ENCODE results near the gene CDC42BPA. TPM values are rescaled to one million over a fixed set of nuclear protein-coding genes. Genes with fewer than 3 reads are reported as not detected.

The CDC42BPA gene
- total and polyA plus RNA-seq, 7 experiments from 2014 or later, result 0.05 to 2.0 (median 1.2) TPM; not detected in 1

DNA sequence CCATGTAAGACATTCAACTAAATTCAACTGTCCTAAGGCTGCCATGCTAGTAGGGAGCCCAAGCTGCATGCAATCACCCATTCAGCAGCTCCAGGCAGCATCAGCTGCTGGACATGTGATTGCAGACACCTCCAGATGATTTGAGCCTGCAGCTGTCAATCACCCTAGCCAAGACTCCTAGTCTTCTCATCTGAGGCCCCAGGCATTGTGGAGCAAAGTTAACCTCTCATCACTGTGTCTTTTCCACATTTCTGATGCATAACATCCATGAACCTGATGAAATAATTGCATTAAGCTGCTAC is 5.6 kb upstream of the CDC42BPA start:
- ChIA-PET CTCF (no interaction called here), POLR2A (no interaction called here)
- H3K4me3 ChIP-seq (ENCODE audit: low read length), result no peak overlapping the region
- H3K4me1 Mint-ChIP-seq, result peaks cover 0 to 8% (median 0%) of the 10 kb centered on the region in 7 donors
- no peaks in the 10 kb centered on the region for H3K36me3 ChIP-seq (ENCODE audit: control insufficient read depth in 2 of 3, insufficient read depth in 3 of 3, low read length in 3 of 3)
- ATAC-seq (no peak), DNase-seq (no peak)
- no peak overlapping the region for H3K27ac ChIP-seq (ENCODE audit: low read depth, low read length)
- H3K27me3 ChIP-seq (ENCODE audit: control insufficient read depth in 2 of 2, insufficient read depth in 2 of 2, low read length in 2 of 2), result no peaks in the 10 kb centered on the region
- no peak overlapping the region for H3K27ac Mint-ChIP-seq
- no peaks in the 10 kb centered on the region for H3K9me3 ChIP-seq (ENCODE audit: control insufficient read depth in 2 of 3, low read length in 3 of 3)
- intact Hi-C loops (cut with micrococcal nuclease), result no loop called here
- no peaks in the 10 kb centered on the region for H3K4me1 ChIP-seq (ENCODE audit: control insufficient read depth in 2 of 2, insufficient read depth in 2 of 2, low read length in 2 of 2)
- peaks cover 0 to 10% (median 0%) of the 10 kb centered on the region in 5 donors for H3K36me3 Mint-ChIP-seq
- H3K27me3 Mint-ChIP-seq, result peaks cover 31 to 49% (median 46%) of the 10 kb centered on the region in 5 donors
- H3K9me3 Mint-ChIP-seq, result peaks cover 0 to 13% (median 6%) of the 10 kb centered on the region in 11 donors
- no peak overlapping the region for H3K4me3 Mint-ChIP-seq

DNA sequence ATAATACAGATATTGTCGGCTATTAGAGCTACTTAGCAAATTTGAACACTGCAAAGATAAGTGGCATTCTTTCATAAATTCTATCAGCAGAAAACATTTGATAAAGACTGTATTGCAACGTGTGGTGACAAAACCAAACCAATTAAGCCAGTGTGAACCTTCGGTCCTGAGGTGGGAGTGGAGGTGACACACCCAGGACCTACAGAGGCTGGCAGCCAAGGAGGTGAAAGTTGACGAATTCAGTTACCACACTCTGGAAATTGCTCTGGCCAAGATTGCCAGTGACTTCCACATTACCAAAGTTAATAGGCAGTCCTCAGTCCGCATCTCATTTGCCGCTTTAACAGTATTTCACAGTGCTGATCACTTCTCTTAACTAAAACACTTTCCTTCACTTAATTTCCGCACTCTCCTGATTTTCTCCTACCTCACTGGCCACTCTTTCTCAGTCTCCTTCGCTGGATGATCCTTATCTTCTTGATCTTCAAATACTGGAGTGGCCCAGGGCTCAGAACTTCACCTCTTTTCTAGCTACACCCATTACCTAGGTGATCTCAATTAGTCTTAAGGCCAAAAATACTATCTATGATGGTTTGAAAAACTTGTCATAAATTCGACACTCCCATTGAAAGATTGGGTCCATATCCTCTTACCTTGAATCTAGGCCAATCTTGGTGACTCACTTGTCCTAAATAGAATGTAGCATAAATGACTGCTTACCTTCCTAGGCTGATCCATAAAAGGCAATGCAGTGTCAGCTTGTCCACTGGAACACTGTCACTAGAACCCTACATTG is 5.1 kb upstream of the CDC42BPA start:
- no peak overlapping the region for H3K27ac Mint-ChIP-seq
- Histone ChIP-seq H3K4me1 (ENCODE audit: control insufficient read depth in 2 of 2, insufficient read depth in 2 of 2, low read length in 2 of 2) (no peaks in the 10 kb centered on the region), H3K36me3 (ENCODE audit: control insufficient read depth in 2 of 3, insufficient read depth in 3 of 3, low read length in 3 of 3) (no peaks in the 10 kb centered on the region), H3K27me3 (ENCODE audit: control insufficient read depth in 2 of 2, insufficient read depth in 2 of 2, low read length in 2 of 2) (no peaks in the 10 kb centered on the region), H3K27ac (ENCODE audit: low read depth, low read length) (no peak overlapping the region), H3K9me3 (ENCODE audit: control insufficient read depth in 2 of 3, low read length in 3 of 3) (no peaks in the 10 kb centered on the region), H3K4me3 (ENCODE audit: low read length) (no peak overlapping the region)
- H3K9me3 Mint-ChIP-seq, result peaks cover 0 to 13% (median 6%) of the 10 kb centered on the region in 11 donors
- intact Hi-C loops (cut with micrococcal nuclease), result no loop called here
- DNase-seq (no peak), ATAC-seq (no peak)
- ChIA-PET POLR2A (no interaction called here), CTCF (no interaction called here)
- H3K36me3 Mint-ChIP-seq, result peaks cover 0 to 10% (median 0%) of the 10 kb centered on the region in 5 donors
- H3K4me1 Mint-ChIP-seq, result peaks cover 0 to 9% (median 0%) of the 10 kb centered on the region in 7 donors
- H3K27me3 Mint-ChIP-seq, result peaks cover 33 to 50% (median 48%) of the 10 kb centered on the region in 5 donors
- H3K4me3 Mint-ChIP-seq, result no peak overlapping the region

DNA sequence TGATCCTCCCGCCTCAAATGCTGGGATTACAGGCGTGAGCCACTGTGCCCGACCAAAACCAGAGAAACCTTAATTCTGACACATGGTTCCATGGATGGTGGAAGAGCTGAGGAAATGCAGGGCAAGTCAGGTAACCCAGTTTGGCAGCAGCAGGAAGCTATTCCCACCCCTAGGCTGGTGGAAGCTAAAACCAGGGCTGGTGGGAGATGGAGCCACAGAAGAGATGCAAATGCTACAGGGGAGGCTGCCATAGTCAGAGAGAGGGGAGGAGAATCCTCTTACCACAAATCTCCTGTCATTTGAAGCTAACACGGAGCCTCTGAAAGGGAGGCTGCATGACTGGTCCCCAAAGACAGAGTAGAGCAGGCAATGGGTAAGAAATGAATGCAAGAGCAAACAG is 4.1 kb upstream of the CDC42BPA start:
- H3K27me3 Mint-ChIP-seq, result peaks cover 35 to 55% (median 50%) of the 10 kb centered on the region in 5 donors

DNA sequence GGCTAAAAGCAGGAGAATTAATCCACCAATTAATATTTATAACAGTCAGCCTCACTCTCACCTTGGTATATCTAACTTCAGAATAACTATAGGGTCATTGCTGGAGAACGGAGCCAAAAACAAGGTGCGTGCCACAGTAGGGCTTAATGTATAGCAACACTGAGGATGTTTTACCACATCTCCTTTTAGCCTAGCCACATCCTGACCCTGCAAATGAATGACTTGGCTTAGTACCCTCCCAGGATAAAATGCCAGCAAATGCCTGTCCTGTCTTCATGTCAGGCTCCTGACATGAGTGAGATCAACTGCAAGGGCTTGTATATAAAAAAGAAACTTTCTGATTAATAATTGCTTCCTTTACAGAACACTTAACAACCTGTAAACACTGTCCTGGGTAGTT is 2.7 kb upstream of the CDC42BPA start:
- Mint-ChIP-seq H3K27me3 (peaks cover 48 to 67% (median 64%) of the 10 kb centered on the region in 5 donors), H3K4me1 (peaks cover 5 to 12% (median 8%) of the 10 kb centered on the region in 7 donors), H3K9me3 (peaks cover 0 to 20% (median 6%) of the 10 kb centered on the region in 11 donors), H3K27ac (no peak overlapping the region), H3K36me3 (peaks cover 0 to 10% (median 0%) of the 10 kb centered on the region in 5 donors), H3K4me3 (no peak overlapping the region)
- H3K4me3 ChIP-seq (ENCODE audit: low read length), result no peak overlapping the region
- H3K9me3 ChIP-seq (ENCODE audit: control insufficient read depth in 2 of 3, low read length in 3 of 3), result no peaks in the 10 kb centered on the region
- peaks cover 0 to 4% of the 10 kb centered on the region in 2 donors for H3K4me1 ChIP-seq (ENCODE audit: control insufficient read depth in 2 of 2, insufficient read depth in 2 of 2, low read length in 2 of 2)
- no peaks in the 10 kb centered on the region for H3K36me3 ChIP-seq (ENCODE audit: control insufficient read depth in 2 of 3, insufficient read depth in 3 of 3, low read length in 3 of 3)
- POLR2A ChIA-PET, result no interaction called here
- DNase-seq, result no peak
- CTCF ChIA-PET, result no interaction called here
- intact Hi-C loops (cut with micrococcal nuclease), result no loop called here
- H3K27ac ChIP-seq (ENCODE audit: low read depth, low read length), result no peak overlapping the region
- H3K27me3 ChIP-seq (ENCODE audit: control insufficient read depth in 2 of 2, insufficient read depth in 2 of 2, low read length in 2 of 2), result peaks cover 3 to 5% of the 10 kb centered on the region in 2 donors
- no peak for ATAC-seq

More for the DNA sequence above, 4.1 kb upstream of the CDC42BPA start:
- H3K9me3 ChIP-seq (ENCODE audit: control insufficient read depth in 2 of 3, low read length in 3 of 3), result no peaks in the 10 kb centered on the region
- Mint-ChIP-seq H3K4me1 (peaks cover 3 to 11% (median 3%) of the 10 kb centered on the region in 7 donors), H3K4me3 (no peak overlapping the region), H3K9me3 (peaks cover 0 to 13% (median 6%) of the 10 kb centered on the region in 11 donors), H3K27ac (no peak overlapping the region), H3K36me3 (peaks cover 0 to 10% (median 0%) of the 10 kb centered on the region in 5 donors)
- H3K27ac ChIP-seq (ENCODE audit: low read depth, low read length), result no peak overlapping the region
- H3K36me3 ChIP-seq (ENCODE audit: control insufficient read depth in 2 of 3, insufficient read depth in 3 of 3, low read length in 3 of 3), result no peaks in the 10 kb centered on the region
- H3K27me3 ChIP-seq (ENCODE audit: control insufficient read depth in 2 of 2, insufficient read depth in 2 of 2, low read length in 2 of 2), result peaks cover 0 to 3% of the 10 kb centered on the region in 2 donors
- ATAC-seq, result no peak
- ChIA-PET CTCF (no interaction called here), POLR2A (no interaction called here)
- no peak for DNase-seq
- intact Hi-C loops (cut with micrococcal nuclease), result no loop called here
- H3K4me1 ChIP-seq (ENCODE audit: control insufficient read depth in 2 of 2, insufficient read depth in 2 of 2, low read length in 2 of 2), result peaks cover 0 to 4% of the 10 kb centered on the region in 2 donors
- H3K4me3 ChIP-seq (ENCODE audit: low read length), result no peak overlapping the region

DNA sequence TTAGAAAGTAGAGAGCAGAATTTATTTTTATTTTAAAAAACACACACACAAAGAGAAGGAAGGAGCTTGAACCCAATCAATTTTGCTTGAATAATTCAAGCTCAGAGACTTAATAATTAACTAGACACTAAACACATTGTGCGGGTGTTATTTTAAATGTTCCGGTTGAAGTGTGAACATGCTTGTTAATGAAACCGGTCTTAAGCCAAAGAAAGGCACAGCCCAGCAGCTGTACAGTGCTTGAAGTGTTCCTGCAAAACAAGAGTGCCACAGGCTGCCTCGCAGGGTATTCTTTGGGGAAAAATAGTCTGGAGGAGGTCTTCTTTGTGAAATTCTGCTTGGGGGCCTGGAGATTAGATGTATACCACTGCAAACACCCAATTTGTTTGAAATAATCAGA is 2.2 kb upstream of the CDC42BPA start:
- intact Hi-C loops (cut with micrococcal nuclease), result no loop called here
- ChIA-PET CTCF (interaction anchor here (0.6 kb wide), 1 partner anchor 926 kb away, joined by 3 read pairs; no protein-coding TSS in a partner anchor), POLR2A (interaction anchor here (0.6 kb wide), 1 partner anchor 1543 kb away, joined by 3 read pairs; no protein-coding TSS in a partner anchor)
- no peak overlapping the region for H3K27ac ChIP-seq (ENCODE audit: low read depth, low read length)
- peaks cover 3 to 5% of the 10 kb centered on the region in 2 donors for H3K27me3 ChIP-seq (ENCODE audit: control insufficient read depth in 2 of 2, insufficient read depth in 2 of 2, low read length in 2 of 2)
- peaks cover 0 to 10% (median 0%) of the 10 kb centered on the region in 5 donors for H3K36me3 Mint-ChIP-seq
- no peak overlapping the region for H3K4me3 Mint-ChIP-seq
- H3K27me3 Mint-ChIP-seq, result peaks cover 53 to 73% (median 69%) of the 10 kb centered on the region in 5 donors
- DNase-seq (no peak), ATAC-seq (no peak)
- H3K27ac Mint-ChIP-seq, result no peak overlapping the region
- H3K9me3 ChIP-seq (ENCODE audit: control insufficient read depth in 2 of 3, low read length in 3 of 3), result no peaks in the 10 kb centered on the region
- H3K9me3 Mint-ChIP-seq, result peaks cover 0 to 24% (median 6%) of the 10 kb centered on the region in 11 donors
- peaks cover 0 to 4% of the 10 kb centered on the region in 2 donors for H3K4me1 ChIP-seq (ENCODE audit: control insufficient read depth in 2 of 2, insufficient read depth in 2 of 2, low read length in 2 of 2)
- no peaks in the 10 kb centered on the region for H3K36me3 ChIP-seq (ENCODE audit: control insufficient read depth in 2 of 3, insufficient read depth in 3 of 3, low read length in 3 of 3)
- H3K4me3 ChIP-seq (ENCODE audit: low read length), result no peak overlapping the region
- peaks cover 5 to 12% (median 8%) of the 10 kb centered on the region in 7 donors for H3K4me1 Mint-ChIP-seq

DNA sequence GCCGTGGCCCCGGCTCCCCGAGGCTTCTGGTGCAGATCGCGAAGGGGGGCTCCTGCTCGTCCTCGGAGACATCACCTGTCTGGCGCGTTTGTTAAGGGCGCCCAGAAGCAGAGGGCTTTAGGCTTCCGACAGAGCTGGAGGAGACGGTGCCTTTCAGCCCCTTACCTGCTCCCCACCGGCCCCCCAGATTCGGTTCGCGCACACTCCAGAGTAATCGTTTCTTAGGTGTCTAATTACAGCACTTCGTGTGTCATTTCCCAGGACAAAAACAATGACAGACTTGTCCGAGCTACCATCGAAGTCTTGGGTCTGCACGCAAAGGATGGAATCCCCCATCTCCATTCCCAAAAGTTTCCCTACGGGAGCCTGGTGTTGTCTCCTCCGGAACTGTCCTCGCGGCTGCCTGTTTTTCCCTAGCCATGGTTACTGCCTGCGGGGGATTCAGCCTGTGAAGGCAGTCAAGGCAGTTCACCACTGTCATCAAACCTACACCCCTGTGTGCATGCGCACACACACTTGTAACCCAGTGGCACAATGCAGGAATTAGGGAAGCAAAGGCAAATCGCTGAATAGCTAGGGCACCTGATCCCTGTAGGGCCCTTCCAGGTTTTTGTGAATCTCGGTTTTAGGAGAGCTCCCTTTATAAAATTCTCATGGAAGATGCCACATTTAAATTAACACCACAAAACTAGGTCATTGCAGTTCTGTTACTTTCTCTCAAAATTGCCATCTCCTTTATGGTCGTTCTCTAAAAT is 738 bp upstream of the CDC42BPA start:
- ATAC-seq (no peak), DNase-seq (peak in 2 of 9 donors; percentile 4 to 15)
- Mint-ChIP-seq H3K27ac (peak overlapping the region in 1 of 9 donors; percentile 33), H3K4me3 (peak overlapping the region; percentile 59 to 82 (median 78)), H3K36me3 (peaks cover 0 to 6% (median 0%) of the 10 kb centered on the region in 5 donors), H3K27me3 (peaks cover 58 to 80% (median 75%) of the 10 kb centered on the region in 5 donors), H3K9me3 (peaks cover 0 to 19% (median 6%) of the 10 kb centered on the region in 11 donors), H3K4me1 (peaks cover 5 to 12% (median 8%) of the 10 kb centered on the region in 7 donors)
- peaks cover 0 to 4% of the 10 kb centered on the region in 2 donors for H3K4me1 ChIP-seq (ENCODE audit: control insufficient read depth in 2 of 2, insufficient read depth in 2 of 2, low read length in 2 of 2)
- intact Hi-C loops (cut with micrococcal nuclease), result loop anchor here in 1 of 2 donors (5.0 kb wide), 1 partner anchor 423 kb away; no protein-coding TSS in a partner anchor
- ChIA-PET CTCF (no interaction called here), POLR2A (no interaction called here)
- H3K4me3 ChIP-seq (ENCODE audit: low read length), result no peak overlapping the region
- no peaks in the 10 kb centered on the region for H3K36me3 ChIP-seq (ENCODE audit: control insufficient read depth in 2 of 3, insufficient read depth in 3 of 3, low read length in 3 of 3)
- H3K27me3 ChIP-seq (ENCODE audit: control insufficient read depth in 2 of 2, insufficient read depth in 2 of 2, low read length in 2 of 2), result peaks cover 3 to 5% of the 10 kb centered on the region in 2 donors
- H3K27ac ChIP-seq (ENCODE audit: low read depth, low read length), result no peak overlapping the region
- no peaks in the 10 kb centered on the region for H3K9me3 ChIP-seq (ENCODE audit: control insufficient read depth in 2 of 3, low read length in 3 of 3)

All from naive thymus-derived CD4-positive, alpha-beta T cell (primary cell).